Progenitor cell of endocrine pancreas (in vitro differentiated cells): Measurements from ENCODE around the gene HTR1D. TPM values are rescaled to one million over a fixed set of nuclear protein-coding genes. Genes with fewer than 3 reads are reported as not detected.

Source experiments
- DNase-seq: peaks from one replicate; pipeline ENCODE4 v3.0.0; 2021; ENCODE audit warnings: low spot score; ENCODE audit not compliant: unreplicated experiment
- H3K27ac Mint-ChIP-seq: 2 replicates; pipeline ENCODE4 v1.8.0; 2021; ENCODE audit warnings: mild to moderate bottlenecking, moderate library complexity, mixed read lengths
- H3K27me3 Mint-ChIP-seq: 2 replicates; pipeline ENCODE4 v1.8.0; 2021; ENCODE audit warnings: mixed read lengths
- H3K36me3 Mint-ChIP-seq: 2 replicates; pipeline ENCODE4 v1.8.0; 2022; ENCODE audit warnings: mixed read lengths; ENCODE audit not compliant: insufficient read depth
- H3K4me1 Mint-ChIP-seq: 2 replicates; pipeline ENCODE4 v1.8.0; 2021; ENCODE audit warnings: low read depth, mixed read lengths
- H3K4me3 Mint-ChIP-seq: 2 replicates; pipeline ENCODE4 v1.8.0; 2021; ENCODE audit warnings: low read depth, mild to moderate bottlenecking, moderate library complexity, mixed read lengths
- H3K9me3 Mint-ChIP-seq: 2 replicates; pipeline ENCODE4 v1.8.0; 2021; ENCODE audit warnings: low read depth, mixed read lengths
- CTCF ChIP-seq: fragments of 200-600 bp; sonication (generic); IDR thresholded peaks from one replicate; pipeline ENCODE4 v1.5.0; 2021; ENCODE audit warnings: antibody characterized with exemption, mild to moderate bottlenecking; ENCODE audit not compliant: unreplicated experiment
- total RNA-seq: library from RNA; stranded (reverse); gene quantifications from 2 replicates; pipeline ENCODE4 v1.2.1, GENCODE V29; 2021

The HTR1D gene
- total RNA-seq, 1 donor from 2014 or later, result 0.31 TPM

- Mint-ChIP-seq H3K4me3 (peak overlapping the region; percentile 70), H3K27me3 (peaks cover 42% of the 10 kb centered on the region), H3K36me3 (no peaks in the 10 kb centered on the region), H3K9me3 (no peaks in the 10 kb centered on the region), H3K27ac (no peak overlapping the region), H3K4me1 (peaks cover 2% of the 10 kb centered on the region)
- no peak for DNase-seq
- no peak for TF ChIP-seq CTCF
Observed at GRCh38 chr1:23178414-23178813, 38.9 kb downstream of the HTR1D start.

GRCh38 chr1:23177438-23178380 is 39.6 kb downstream of the HTR1D start:
- Mint-ChIP-seq H3K4me3 (peak overlapping the region; percentile 70), H3K9me3 (no peaks in the 10 kb centered on the region), H3K4me1 (peaks cover 2% of the 10 kb centered on the region), H3K27me3 (peaks cover 36% of the 10 kb centered on the region), H3K27ac (peak overlapping the region; percentile 81), H3K36me3 (no peaks in the 10 kb centered on the region)
- peak; percentile 22 for TF ChIP-seq CTCF
- DNase-seq, result peak; percentile 63

- H3K4me1 Mint-ChIP-seq, result peaks cover 2% of the 10 kb centered on the region
- no peak for DNase-seq
- H3K27ac Mint-ChIP-seq, result peak overlapping the region; percentile 62
- H3K27me3 Mint-ChIP-seq, result peaks cover 36% of the 10 kb centered on the region
- no peaks in the 10 kb centered on the region for H3K9me3 Mint-ChIP-seq
- H3K4me3 Mint-ChIP-seq, result peak overlapping the region; percentile 59
- TF ChIP-seq CTCF, result no peak
- H3K36me3 Mint-ChIP-seq, result no peaks in the 10 kb centered on the region
Observed at GRCh38 chr1:23177031-23177430, 40.3 kb downstream of the HTR1D start.

GRCh38 chr1:23174426-23175110 is 42.7 kb downstream of the HTR1D start:
- Mint-ChIP-seq H3K9me3 (no peaks in the 10 kb centered on the region), H3K4me1 (peaks cover 2% of the 10 kb centered on the region), H3K27me3 (peaks cover 36% of the 10 kb centered on the region), H3K27ac (no peak overlapping the region), H3K36me3 (no peaks in the 10 kb centered on the region), H3K4me3 (no peak overlapping the region)
- DNase-seq, result no peak
- TF ChIP-seq CTCF, result no peak

- Mint-ChIP-seq H3K4me1 (peaks cover 5% of the 10 kb centered on the region), H3K36me3 (no peaks in the 10 kb centered on the region), H3K9me3 (no peaks in the 10 kb centered on the region), H3K4me3 (no peak overlapping the region), H3K27me3 (peaks cover 12% of the 10 kb centered on the region), H3K27ac (no peak overlapping the region)
- no peak for DNase-seq
- no peak for TF ChIP-seq CTCF
Observed at GRCh38 chr1:23171181-23171755, 46.0 kb downstream of the HTR1D start.
